Left ventricle myocardium inferior (tissue), 1 donor: ENCODE measurements around the gene AOAH. TPM values are rescaled to one million over a fixed set of nuclear protein-coding genes. Genes with fewer than 3 reads are reported as not detected.

ENCODE experiments used
- DNase-seq: peaks from one replicate; pipeline ENCODE4 v3.0.0-alpha.2; 2020
- H3K27ac ChIP-seq: fragments of 200-600 bp; replicated peaks from 2 replicates; pipeline ENCODE4 v1.8.0; 2021
- H3K27me3 ChIP-seq: fragments of 200-600 bp; 2 replicates; pipeline ENCODE4 v1.8.0; 2021; ENCODE audit warnings: low read depth
- H3K36me3 ChIP-seq: fragments of 200-600 bp; 2 replicates; pipeline ENCODE4 v1.8.0; 2021
- H3K4me1 ChIP-seq: fragments of 200-600 bp; 2 replicates; pipeline ENCODE4 v1.8.0; 2021
- H3K4me3 ChIP-seq: fragments of 200-600 bp; 2 replicates; pipeline ENCODE4 v1.8.0; 2021; ENCODE audit warnings: mild to moderate bottlenecking, moderate library complexity
- H3K9me3 ChIP-seq: fragments of 200-600 bp; replicated peaks from 2 replicates; pipeline ENCODE4 v1.8.0; 2021
- CTCF ChIP-seq: fragments of 200-600 bp; IDR thresholded peaks from 2 replicates; pipeline ENCODE4 v1.8.0; 2021; ENCODE audit warnings: antibody characterized with exemption, mild to moderate bottlenecking, borderline replicate concordance
- intact Hi-C: fragments of 100-400 bp; cut with micrococcal nuclease; formaldehyde crosslinking; loops from one replicate; pipeline ENCODE4 v1.11.0; 2022
- total RNA-seq: library from RNA; stranded (reverse); fragmentation: NEBNext Ultra II Directional; extraction: Animal tissue kit (Norgen Biotek cat#: 25700); gene quantifications from one replicate; pipeline ENCODE4 v1.2.1, GENCODE V29; 2021
- donor health status: DM: no; HTN: yes; CAD: no; lungs with severe emphysema.

Gene AOAH
- total RNA-seq, 1 donor from 2014 or later: 1.9 TPM

- no peak for DNase-seq
- H3K27me3 ChIP-seq: no peaks in the 10 kb centered on the region
- no peaks in the 10 kb centered on the region for H3K4me1 ChIP-seq
- H3K36me3 ChIP-seq: no peaks in the 10 kb centered on the region
- no peak overlapping the region for H3K4me3 ChIP-seq
- TF ChIP-seq CTCF: no peak
- intact Hi-C loops: no loop called here
- no peaks in the 10 kb centered on the region for H3K9me3 ChIP-seq
- no peak overlapping the region for H3K27ac ChIP-seq
Observed at GRCh38 chr7:36752026-36752711, 27.9 kb upstream of the AOAH start.

- no peaks in the 10 kb centered on the region for H3K27me3 ChIP-seq
- H3K27ac ChIP-seq: no peak overlapping the region
- DNase-seq: no peak
- H3K4me3 ChIP-seq: no peak overlapping the region
- H3K4me1 ChIP-seq: no peaks in the 10 kb centered on the region
- H3K36me3 ChIP-seq: no peaks in the 10 kb centered on the region
- intact Hi-C loops: no loop called here
- TF ChIP-seq CTCF: no peak
- H3K9me3 ChIP-seq: no peaks in the 10 kb centered on the region
Observed at GRCh38 chr7:36750451-36750850, 26.2 kb upstream of the AOAH start.

GRCh38 chr7:36749282-36749960 lies 25.1 kb upstream of the AOAH start:
- H3K27ac ChIP-seq: no peak overlapping the region
- DNase-seq: no peak
- no peaks in the 10 kb centered on the region for H3K9me3 ChIP-seq
- H3K36me3 ChIP-seq: no peaks in the 10 kb centered on the region
- no peak overlapping the region for H3K4me3 ChIP-seq
- intact Hi-C loops: no loop called here
- H3K4me1 ChIP-seq: no peaks in the 10 kb centered on the region
- no peak for TF ChIP-seq CTCF
- H3K27me3 ChIP-seq: no peaks in the 10 kb centered on the region

- no peak overlapping the region for H3K27ac ChIP-seq
- no peak for DNase-seq
- TF ChIP-seq CTCF: no peak
- H3K27me3 ChIP-seq: no peaks in the 10 kb centered on the region
- H3K9me3 ChIP-seq: peaks cover 7% of the 10 kb centered on the region
- no peaks in the 10 kb centered on the region for H3K4me1 ChIP-seq
- intact Hi-C loops: no loop called here
- H3K36me3 ChIP-seq: no peaks in the 10 kb centered on the region
- no peak overlapping the region for H3K4me3 ChIP-seq
Observed at GRCh38 chr7:36748017-36748487, 23.8 kb upstream of the AOAH start.

GRCh38 chr7:36747280-36748016 lies 23.2 kb upstream of the AOAH start:
- no peak overlapping the region for H3K4me3 ChIP-seq
- DNase-seq: no peak
- no peak overlapping the region for H3K27ac ChIP-seq
- no peaks in the 10 kb centered on the region for H3K27me3 ChIP-seq
- no peaks in the 10 kb centered on the region for H3K36me3 ChIP-seq
- no peaks in the 10 kb centered on the region for H3K4me1 ChIP-seq
- peaks cover 12% of the 10 kb centered on the region for H3K9me3 ChIP-seq
- intact Hi-C loops: no loop called here
- no peak for TF ChIP-seq CTCF
